Panc1 (cell line): Measurements from ENCODE around the gene ADIRF.

Source experiments
- CTCF ChIP-seq: fragments of 450-650 bp; IDR thresholded peaks from 2 replicates; pipeline ENCODE4 v1.5.1; 2017; ENCODE audit warnings: mild to moderate bottlenecking
- POLR2AphosphoS5 ChIP-seq: IDR thresholded peaks from 2 replicates; pipeline ENCODE4 v1.6.1; 2012; ENCODE audit warnings: mild to moderate bottlenecking, low read depth, low read length, moderate library complexity
- REST ChIP-seq, 2 experiments: IDR thresholded peaks; 2 replicates each; pipeline ENCODE4 v1.6.1; 2011 to 2012; ENCODE audit warnings: low read depth in 2 of 2, control low read depth in 1 of 2, low read length in 1 of 2, mild to moderate bottlenecking in 1 of 2, moderate library complexity in 1 of 2; ENCODE audit not compliant: insufficient read depth in 1 of 2
- TCF7L2 ChIP-seq: IDR thresholded peaks from 2 replicates; pipeline ENCODE4 v1.6.1; 2011; ENCODE audit warnings: mild to moderate bottlenecking, low read depth, low read length, inconsistent platforms

GRCh38 chr10:86962981-86963310, 5.3 kb upstream of the ADIRF start:
- TF ChIP-seq REST (IDR thresholded peaks at IDR 0.05; ENCODE audit: insufficient read depth in 1 of 2, low read depth in 2 of 2, low read length in 1 of 2) (no peak), CTCF (no peak), POLR2AphosphoS5 (no peak), TCF7L2 (no peak)
